HUDEP-2 (cell line): Measurements from ENCODE around the gene C16orf78.

ENCODE experiments used
- DNase-seq, 76 experiments: peaks; one replicate each; lab custom pipeline; 2025; ENCODE audit not compliant: unreplicated experiment in 76 of 76; lab: John Stamatoyannopoulos, UW

The C16orf78 gene

GRCh38 chr16:49373504-49373903 lies at the start of gene C16orf78:
Gene C16orf78 (plus strand): TSS chr16:49373804. CDS start chr16:49373940, 136 bp downstream.
- DNase-seq, result no peak

DNA sequence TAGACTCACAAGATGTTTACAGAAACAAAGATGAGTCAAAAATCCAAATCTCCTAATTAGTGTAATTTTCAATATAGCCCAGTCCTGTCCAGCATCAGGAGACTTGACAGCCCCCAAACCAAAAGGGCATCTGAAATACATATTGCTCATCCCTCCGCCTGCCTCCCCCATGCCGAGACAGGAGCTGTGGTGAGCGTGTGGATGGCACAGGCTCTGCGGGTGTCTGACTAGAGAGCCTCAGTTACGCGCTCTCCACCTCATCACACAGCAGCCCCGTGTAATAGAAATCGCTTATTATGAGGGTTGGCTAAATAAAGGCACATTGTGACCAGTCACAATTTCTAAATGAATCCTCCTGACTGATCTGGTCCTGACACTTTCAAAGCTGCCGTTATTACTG lies 48.9 kb upstream of the C16orf78 start:
- no peak for DNase-seq

- DNase-seq, result no peak
These were observed 46.1 kb upstream of the C16orf78 start for GRCh38 chr16:49327466-49327865.

DNA sequence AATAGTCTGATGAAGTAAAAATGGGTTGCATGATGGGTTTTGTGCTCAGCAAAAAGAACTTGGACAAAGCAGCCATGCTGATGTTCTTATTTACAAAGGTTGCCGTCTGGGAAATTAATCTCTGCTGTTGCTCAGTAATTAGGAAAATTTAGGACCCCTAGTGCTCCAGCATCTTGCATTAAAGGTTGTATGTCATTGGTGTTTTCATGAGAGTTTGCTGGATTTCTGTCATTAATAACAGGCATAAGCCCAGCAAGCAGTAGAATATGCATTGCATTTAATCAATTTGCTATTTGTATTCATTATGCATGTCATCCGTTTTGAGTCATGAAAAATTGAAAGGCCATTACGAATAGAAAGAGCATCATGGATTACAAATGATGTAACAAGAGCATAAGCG lies 45.3 kb upstream of the C16orf78 start:
- no peak for DNase-seq

GRCh38 chr16:49330562-49331201 lies 42.9 kb upstream of the C16orf78 start:
- DNase-seq, result no peak

DNA sequence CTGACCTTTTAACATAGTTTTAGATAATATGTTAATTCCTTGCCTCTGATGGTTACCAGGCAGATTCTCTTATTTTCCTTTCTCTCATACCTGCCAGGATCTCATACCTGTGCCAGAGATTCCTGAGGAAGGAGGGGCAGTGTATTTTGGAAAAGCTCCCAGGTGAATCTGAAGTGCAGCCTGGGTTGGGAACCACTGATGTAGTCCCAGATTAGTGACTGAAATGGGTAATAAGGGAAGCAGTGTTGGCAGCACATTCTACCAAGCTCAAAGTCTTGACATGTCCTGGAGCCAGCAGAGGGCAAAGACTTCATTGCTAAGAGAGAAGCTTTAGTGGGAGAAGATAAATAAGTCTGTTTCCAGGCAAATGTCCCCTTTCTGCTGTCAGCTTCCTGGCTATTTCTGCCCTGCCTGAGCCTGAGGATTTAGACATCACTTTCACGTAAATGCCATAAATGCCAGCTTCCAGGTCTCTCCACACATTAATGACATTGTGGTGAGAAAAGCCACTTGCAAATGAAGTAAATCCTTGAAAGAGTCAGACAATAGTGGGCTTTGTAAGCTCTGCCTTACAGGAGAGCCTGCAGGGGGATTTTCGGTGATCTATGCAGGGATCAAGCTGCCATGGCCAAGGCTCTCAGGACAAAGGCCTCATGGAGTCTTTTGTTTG lies 40.9 kb upstream of the C16orf78 start:
- DNase-seq, result no peak

DNA sequence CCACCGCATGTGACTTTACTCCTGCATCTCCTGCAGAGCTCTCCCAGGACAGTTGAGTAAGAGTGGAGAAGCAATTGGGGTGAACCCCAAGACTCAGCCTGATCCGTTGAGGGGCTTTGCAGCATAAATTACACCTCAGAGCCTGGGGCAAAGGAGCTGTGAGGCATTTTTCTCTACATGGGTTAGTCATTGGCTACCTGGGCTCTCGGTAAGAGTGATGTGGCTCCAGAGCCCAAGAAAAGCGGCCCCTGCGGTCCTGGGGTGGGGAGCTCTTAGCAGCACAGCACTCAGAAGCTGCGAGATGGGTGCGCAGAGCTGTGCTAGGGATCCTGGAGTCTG lies 40.4 kb upstream of the C16orf78 start:
- no peak for DNase-seq

DNA sequence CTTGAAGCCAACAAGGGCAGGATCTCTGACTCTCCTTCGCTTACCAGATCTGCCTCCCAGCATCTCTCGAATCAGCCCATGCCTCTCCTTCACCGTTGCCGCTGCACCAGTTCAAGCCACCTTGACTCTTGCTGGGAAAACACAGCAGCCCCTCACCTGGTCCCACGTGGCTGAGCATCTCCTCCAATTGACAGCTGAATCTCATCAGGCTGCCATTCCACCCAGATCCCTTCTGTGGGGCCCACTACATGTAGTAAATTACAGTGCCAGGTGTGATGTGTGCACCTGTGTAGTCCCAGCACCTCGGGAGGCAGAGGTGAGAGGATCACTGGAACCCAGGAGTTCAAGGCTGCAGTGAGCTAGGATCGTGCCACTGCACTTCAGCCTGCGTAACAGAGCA lies 37.8 kb upstream of the C16orf78 start:
- DNase-seq, result no peak

- no peak for DNase-seq
These were observed 37.0 kb upstream of the C16orf78 start for GRCh38 chr16:49336581-49336980.

GRCh38 chr16:49337814-49338350 lies 35.7 kb upstream of the C16orf78 start:
- DNase-seq, result no peak

GRCh38 chr16:49338611-49339265 lies 34.9 kb upstream of the C16orf78 start:
- DNase-seq, result no peak

- DNase-seq, result no peak
These were observed 33.1 kb upstream of the C16orf78 start for GRCh38 chr16:49340466-49340865.

DNA sequence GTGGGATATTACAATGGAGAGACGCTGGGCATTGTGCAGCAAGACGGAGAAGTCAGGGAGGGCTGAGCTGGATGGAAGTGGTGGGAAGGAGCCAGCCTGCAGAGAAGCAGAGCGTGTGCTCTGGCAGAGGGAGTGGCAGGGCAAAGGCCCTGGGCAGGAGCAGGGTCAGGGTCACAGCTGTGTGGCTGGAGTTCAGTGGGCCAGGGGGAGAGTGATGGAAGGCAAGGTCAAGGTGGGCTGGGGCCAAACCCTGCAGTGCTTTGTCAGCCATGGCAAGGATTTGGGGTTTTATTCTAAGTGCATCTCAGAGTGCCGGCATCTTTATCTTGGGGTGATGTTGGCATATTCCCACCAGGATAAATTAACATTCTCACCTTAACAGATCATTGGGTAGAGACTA lies 31.9 kb upstream of the C16orf78 start:
- DNase-seq, result no peak

GRCh38 chr16:49342336-49343265 lies 31.0 kb upstream of the C16orf78 start:
- no peak for DNase-seq

GRCh38 chr16:49343291-49343690 lies 30.3 kb upstream of the C16orf78 start:
- DNase-seq, result no peak

DNA sequence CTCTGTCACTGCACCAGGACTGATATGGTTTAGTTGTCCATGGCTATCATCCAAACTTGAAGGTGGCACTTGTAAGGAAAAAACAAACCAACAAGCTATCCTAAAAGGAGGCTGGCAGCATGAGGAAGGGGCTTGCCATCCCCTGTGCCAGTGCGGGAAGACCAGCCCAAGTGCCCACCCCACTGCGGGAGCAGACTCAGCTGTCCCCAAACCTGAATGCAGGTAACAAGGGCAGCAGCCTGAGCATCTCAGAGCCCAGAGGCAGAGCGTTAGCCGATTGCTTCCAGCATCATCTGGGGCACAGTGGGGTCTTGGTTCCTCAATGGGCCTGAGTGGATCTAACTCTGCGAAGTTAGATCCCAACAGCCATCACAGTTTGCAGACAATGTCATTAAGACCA lies 29.2 kb upstream of the C16orf78 start:
- DNase-seq, result no peak

DNA sequence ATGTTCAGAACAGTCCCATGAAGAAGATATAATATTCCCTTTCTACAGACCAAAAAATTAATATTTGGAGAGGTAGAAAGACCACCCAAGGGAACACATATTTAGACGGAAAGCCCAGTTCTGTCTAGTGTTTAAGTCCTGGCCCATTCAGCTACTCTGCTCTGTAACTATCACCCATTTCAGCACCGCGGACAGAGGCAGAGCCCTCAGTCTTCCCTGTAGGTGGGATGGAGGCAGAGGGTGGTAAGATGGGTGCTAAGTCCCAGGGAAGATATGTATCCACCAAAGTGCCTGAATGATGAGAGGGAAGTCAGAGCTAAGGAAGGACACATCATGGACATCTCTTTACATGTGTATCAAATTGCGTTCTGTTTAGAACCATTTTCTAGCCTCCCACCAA lies 27.8 kb upstream of the C16orf78 start:
- DNase-seq, result peak in 11 of 76 experiments; percentile 0 to 18 (median 4)

DNA sequence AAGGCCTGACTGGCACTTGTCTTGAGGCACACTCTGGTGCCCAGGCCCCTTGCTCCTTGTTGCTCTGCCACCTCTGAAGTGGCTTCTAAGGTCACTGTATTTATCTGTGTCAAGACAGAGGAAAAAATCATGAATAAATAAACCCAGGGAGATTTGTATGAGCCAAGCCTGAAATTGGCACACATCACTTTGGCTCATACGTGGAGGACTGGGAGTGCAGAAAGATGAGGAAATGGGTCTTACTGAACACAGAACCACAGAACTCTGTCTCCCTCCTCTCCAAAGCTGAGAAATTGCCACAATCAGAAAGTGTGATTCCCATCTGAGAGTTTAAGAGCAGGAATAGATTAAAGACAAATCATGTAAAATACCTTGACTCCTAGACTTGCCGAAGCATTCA lies 27.1 kb upstream of the C16orf78 start:
- no peak for DNase-seq

DNA sequence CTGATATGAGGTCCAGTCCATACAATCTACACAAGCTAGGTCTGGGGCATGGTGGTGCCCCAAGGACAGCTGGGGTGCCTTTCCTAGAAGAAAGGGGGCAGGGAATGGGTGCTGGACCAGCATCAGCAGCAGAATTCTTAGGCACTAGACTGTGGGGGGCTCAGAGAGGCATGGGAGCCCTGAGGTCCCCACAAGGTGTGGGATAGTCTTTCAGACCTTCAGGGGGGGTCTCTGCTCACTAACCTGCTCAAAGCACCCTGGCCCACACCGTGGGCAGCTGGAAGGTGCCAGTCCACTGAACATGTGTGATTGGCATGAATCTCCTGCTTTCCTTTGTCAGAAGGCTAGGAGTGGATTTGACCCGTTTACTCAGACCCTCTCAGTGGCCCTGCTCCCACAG lies 26.1 kb upstream of the C16orf78 start:
- DNase-seq, result no peak

- DNase-seq, result no peak
These were observed 25.0 kb upstream of the C16orf78 start for GRCh38 chr16:49348408-49349176.
